ENCODE results near the gene CRYZL1. TPM values are rescaled to one million over a fixed set of nuclear protein-coding genes. Genes with fewer than 3 reads are reported as not detected.

The CRYZL1 gene
- total and polyA plus RNA-seq, 2 donors (not counting 1 experiment from before 2014, with no cell fraction given): 30.6 to 60.6 TPM

DNA sequence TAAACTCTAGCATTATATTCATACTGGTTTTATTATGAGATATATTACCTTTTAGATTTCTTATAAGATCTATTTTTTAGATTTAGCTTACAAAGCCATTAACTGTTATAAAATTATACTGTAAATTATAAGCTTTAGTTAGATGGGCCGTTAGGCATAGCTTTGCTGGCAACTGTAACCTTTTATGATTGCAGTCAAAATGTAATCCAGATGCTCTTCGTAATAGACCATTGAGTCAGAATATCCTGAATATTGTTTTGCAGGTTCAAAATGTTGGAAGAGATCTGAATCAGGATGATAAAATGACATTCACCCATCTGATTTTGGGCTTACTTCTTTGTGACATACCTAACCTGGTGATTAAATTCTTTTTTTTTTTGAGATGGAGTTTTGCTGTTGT lies 21.7 kb upstream of the CRYZL1 start:
- Mint-ChIP-seq H3K9me3 (ENCODE audit: insufficient read depth) (no peaks in the 10 kb centered on the region), H3K27me3 (peaks cover 22% of the 10 kb centered on the region), H3K27ac (no peak overlapping the region), H3K4me3 (no peak overlapping the region), H3K4me1 (no peaks in the 10 kb centered on the region)
- WGBS (ENCODE audit: insufficient coverage): 100% methylated on average over 1 of the region's 2 CpGs
- ATAC-seq (ENCODE audit: low read depth) (no peak), DNase-seq (no peak)
- Histone ChIP-seq H2AFZ (ENCODE audit: insufficient read depth, low read depth, low read length, poor library complexity, severe bottlenecking) (no peak overlapping the region), H3K27me3 (replicated peaks in 1 of 4; ENCODE audit: control extremely low read depth in 1 of 4, control insufficient read depth in 3 of 4, insufficient read depth in 4 of 4, low read length in 3 of 4) (no peaks in the 10 kb centered on the region), H3K4me2 (replicated peaks; ENCODE audit: low read depth, low read length, poor library complexity, severe bottlenecking) (no peak overlapping the region), H3K9me3 (ENCODE audit: control extremely low read depth in 1 of 3, control insufficient read depth in 2 of 3, insufficient read depth in 1 of 3, low read length in 2 of 3) (no peaks in the 10 kb centered on the region), H4K20me1 (ENCODE audit: control insufficient read depth, insufficient read depth, low read length, poor library complexity, severe bottlenecking) (no peaks in the 10 kb centered on the region), H3K36me3 (replicated peaks in 1 of 2; ENCODE audit: control extremely low read depth in 1 of 2, control insufficient read depth in 1 of 2, extremely low read depth in 1 of 2, insufficient read depth in 2 of 2, low read length in 1 of 2) (no peaks in the 10 kb centered on the region), H3K79me2 (ENCODE audit: control insufficient read depth, insufficient read depth, low read length) (no peaks in the 10 kb centered on the region), H3K4me1 (ENCODE audit: control insufficient read depth in 2 of 2, insufficient read depth in 2 of 2, low read length in 2 of 2) (no peaks in the 10 kb centered on the region), H3K9ac (ENCODE audit: low read length) (no peak overlapping the region), H3K4me3 (ENCODE audit: control extremely low read depth in 1 of 5, extremely low read depth in 1 of 5, insufficient read depth in 1 of 5, low read depth in 2 of 5, low read length in 4 of 5) (no peak overlapping the region), H3K27ac (ENCODE audit: low read length in 2 of 2) (no peak overlapping the region)
- ChIA-PET CTCF (no interaction called here), POLR2A (no interaction called here)
- TF ChIP-seq, protein P1, sequence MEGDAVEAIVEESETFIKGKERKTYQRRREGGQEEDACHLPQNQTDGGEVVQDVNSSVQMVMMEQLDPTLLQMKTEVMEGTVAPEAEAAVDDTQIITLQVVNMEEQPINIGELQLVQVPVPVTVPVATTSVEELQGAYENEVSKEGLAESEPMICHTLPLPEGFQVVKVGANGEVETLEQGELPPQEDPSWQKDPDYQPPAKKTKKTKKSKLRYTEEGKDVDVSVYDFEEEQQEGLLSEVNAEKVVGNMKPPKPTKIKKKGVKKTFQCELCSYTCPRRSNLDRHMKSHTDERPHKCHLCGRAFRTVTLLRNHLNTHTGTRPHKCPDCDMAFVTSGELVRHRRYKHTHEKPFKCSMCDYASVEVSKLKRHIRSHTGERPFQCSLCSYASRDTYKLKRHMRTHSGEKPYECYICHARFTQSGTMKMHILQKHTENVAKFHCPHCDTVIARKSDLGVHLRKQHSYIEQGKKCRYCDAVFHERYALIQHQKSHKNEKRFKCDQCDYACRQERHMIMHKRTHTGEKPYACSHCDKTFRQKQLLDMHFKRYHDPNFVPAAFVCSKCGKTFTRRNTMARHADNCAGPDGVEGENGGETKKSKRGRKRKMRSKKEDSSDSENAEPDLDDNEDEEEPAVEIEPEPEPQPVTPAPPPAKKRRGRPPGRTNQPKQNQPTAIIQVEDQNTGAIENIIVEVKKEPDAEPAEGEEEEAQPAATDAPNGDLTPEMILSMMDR (IDR thresholded peaks at IDR 0.05): no peak
- no peak for TF ChIP-seq EZH2 (IDR thresholded peaks at IDR 0.05; ENCODE audit: borderline replicate concordance, insufficient read depth, low read depth, low read length, poor library complexity, severe bottlenecking)
- intact Hi-C loops (cut with micrococcal nuclease): no loop called here

DNA sequence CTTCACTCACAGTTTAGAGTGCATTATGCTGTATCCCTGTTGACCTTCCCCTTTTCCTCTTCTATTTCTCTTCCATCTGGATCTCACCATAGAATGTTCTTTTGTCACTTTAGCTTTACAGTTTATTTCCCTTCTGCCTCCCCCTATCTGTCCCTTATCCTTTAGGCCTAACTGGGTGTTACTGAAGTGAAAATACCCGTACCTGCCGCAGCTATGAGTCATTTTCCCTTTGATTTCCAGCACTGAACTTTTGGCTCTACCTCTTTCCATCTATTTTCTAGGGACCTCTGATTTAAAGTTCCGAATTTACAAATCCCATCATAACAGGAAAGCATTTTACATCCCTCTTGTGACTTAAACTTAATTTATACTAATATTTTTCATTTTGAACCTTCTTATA lies 20.5 kb upstream of the CRYZL1 start:
- H2AFZ ChIP-seq (ENCODE audit: insufficient read depth, low read depth, low read length, poor library complexity, severe bottlenecking): no peak overlapping the region
- H3K4me1 ChIP-seq (ENCODE audit: control insufficient read depth in 2 of 2, insufficient read depth in 2 of 2, low read length in 2 of 2): no peaks in the 10 kb centered on the region
- intact Hi-C loops (cut with micrococcal nuclease): no loop called here
- Mint-ChIP-seq H3K4me3 (no peak overlapping the region), H3K27me3 (peaks cover 22% of the 10 kb centered on the region), H3K9me3 (ENCODE audit: insufficient read depth) (no peaks in the 10 kb centered on the region), H3K27ac (no peak overlapping the region), H3K4me1 (no peaks in the 10 kb centered on the region)
- no peak for ATAC-seq (ENCODE audit: low read depth)
- DNase-seq: no peak
- 100% methylated on average over 2 of the region's 3 CpGs for WGBS (ENCODE audit: insufficient coverage)
- no peaks in the 10 kb centered on the region for H3K36me3 ChIP-seq (replicated peaks in 1 of 2; ENCODE audit: control extremely low read depth in 1 of 2, control insufficient read depth in 1 of 2, extremely low read depth in 1 of 2, insufficient read depth in 2 of 2, low read length in 1 of 2)
- H3K79me2 ChIP-seq (ENCODE audit: control insufficient read depth, insufficient read depth, low read length): no peaks in the 10 kb centered on the region
- H3K4me2 ChIP-seq (replicated peaks; ENCODE audit: low read depth, low read length, poor library complexity, severe bottlenecking): no peak overlapping the region
- no peaks in the 10 kb centered on the region for H3K27me3 ChIP-seq (replicated peaks in 1 of 4; ENCODE audit: control extremely low read depth in 1 of 4, control insufficient read depth in 3 of 4, insufficient read depth in 4 of 4, low read length in 3 of 4)
- H3K9ac ChIP-seq (ENCODE audit: low read length): no peak overlapping the region
- no peaks in the 10 kb centered on the region for H3K9me3 ChIP-seq (ENCODE audit: control extremely low read depth in 1 of 3, control insufficient read depth in 2 of 3, insufficient read depth in 1 of 3, low read length in 2 of 3)
- no peak overlapping the region for H3K27ac ChIP-seq (ENCODE audit: low read length in 2 of 2)
- TF ChIP-seq EZH2 (IDR thresholded peaks at IDR 0.05; ENCODE audit: borderline replicate concordance, insufficient read depth, low read depth, low read length, poor library complexity, severe bottlenecking): no peak
- TF ChIP-seq, protein P1 (IDR thresholded peaks at IDR 0.05): no peak
- POLR2A ChIA-PET: no interaction called here
- no peaks in the 10 kb centered on the region for H4K20me1 ChIP-seq (ENCODE audit: control insufficient read depth, insufficient read depth, low read length, poor library complexity, severe bottlenecking)
- no peak overlapping the region for H3K4me3 ChIP-seq (ENCODE audit: control extremely low read depth in 1 of 5, extremely low read depth in 1 of 5, insufficient read depth in 1 of 5, low read depth in 2 of 5, low read length in 4 of 5)
- CTCF ChIA-PET: no interaction called here

Data from B cell (primary cell).